Activated T-helper 9 cell treated with anti-CD3 and anti-CD28 coated beads, Interleukin-2, amount 50 U/mL, for 16 hours (primary cell): Measurements from ENCODE around the gene GPRIN2.
"Not testable (repeated sequence)": the region's sequence is repeated elsewhere in the genome, so short reads cannot be mapped to it uniquely, and the experiment has no call there.

ENCODE experiments used
- DNase-seq: peaks from one replicate; pipeline ENCODE4 v3.0.0-alpha.2; 2020; ENCODE audit warnings: low read depth

Gene GPRIN2

GRCh38 chr10:46567151-46567550, 10.7 kb upstream of the GPRIN2 start:
- DNase-seq = not testable (repeated sequence)

- DNase-seq = not testable (repeated sequence)
Measured at GRCh38 chr10:46565591-46566332, 9.3 kb upstream of the GPRIN2 start.

GRCh38 chr10:46560952-46561351, 4.5 kb upstream of the GPRIN2 start:
- DNase-seq = no peak

- DNase-seq = no peak
Measured at GRCh38 chr10:46560381-46560780, 3.9 kb upstream of the GPRIN2 start.

- no peak for DNase-seq
Measured at GRCh38 chr10:46559231-46559671, 2.8 kb upstream of the GPRIN2 start.

GRCh38 chr10:46558392-46559185, 2.1 kb upstream of the GPRIN2 start:
- no peak for DNase-seq

GRCh38 chr10:46558122-46558391, 1.6 kb upstream of the GPRIN2 start:
- no peak for DNase-seq

- DNase-seq = no peak
Measured at GRCh38 chr10:46557319-46558121, 1.1 kb upstream of the GPRIN2 start.

GRCh38 chr10:46555713-46556514, 544 bp downstream of the GPRIN2 start:
- no peak for DNase-seq

GRCh38 chr10:46555366-46555712, 1.1 kb downstream of the GPRIN2 start:
- DNase-seq = no peak

- DNase-seq = no peak
Measured at GRCh38 chr10:46554166-46554781, 2.2 kb downstream of the GPRIN2 start.

GRCh38 chr10:46553238-46554049, 3.0 kb downstream of the GPRIN2 start:
- no peak for DNase-seq

GRCh38 chr10:46552526-46553237, 3.8 kb downstream of the GPRIN2 start:
- DNase-seq = no peak

GRCh38 chr10:46551701-46552525, 4.5 kb downstream of the GPRIN2 start:
- no peak for DNase-seq

- DNase-seq = no peak
Measured at GRCh38 chr10:46550795-46551700, 5.4 kb downstream of the GPRIN2 start.

GRCh38 chr10:46550076-46550790, 6.2 kb downstream of the GPRIN2 start:
- no peak for DNase-seq
